ENCODE data around the gene ACSM4.
"Not testable (repeated sequence)": the region's sequence is repeated elsewhere in the genome, so short reads cannot be mapped to it uniquely, and the experiment has no call there.

The ACSM4 gene

DNA sequence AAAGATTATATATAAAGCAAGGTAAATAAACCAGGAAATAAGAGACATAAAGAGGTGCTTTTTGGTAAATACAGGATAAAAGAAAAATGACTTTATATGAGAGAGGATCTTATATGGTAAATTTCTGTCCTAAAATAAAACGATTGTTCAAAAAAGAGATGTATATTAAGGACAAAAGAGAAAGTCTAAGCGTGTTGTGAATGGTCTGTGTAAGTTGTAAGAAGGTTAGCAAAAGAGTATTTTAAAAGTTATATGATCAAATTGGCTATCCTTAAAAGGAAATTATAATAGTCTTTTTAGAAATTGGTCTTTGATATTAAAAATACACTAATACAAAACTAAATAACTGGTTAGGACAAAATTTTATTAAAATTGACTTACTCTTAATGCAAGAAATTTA, 14.1 kb upstream of the ACSM4 start:
- TF ChIP-seq, protein P1, sequence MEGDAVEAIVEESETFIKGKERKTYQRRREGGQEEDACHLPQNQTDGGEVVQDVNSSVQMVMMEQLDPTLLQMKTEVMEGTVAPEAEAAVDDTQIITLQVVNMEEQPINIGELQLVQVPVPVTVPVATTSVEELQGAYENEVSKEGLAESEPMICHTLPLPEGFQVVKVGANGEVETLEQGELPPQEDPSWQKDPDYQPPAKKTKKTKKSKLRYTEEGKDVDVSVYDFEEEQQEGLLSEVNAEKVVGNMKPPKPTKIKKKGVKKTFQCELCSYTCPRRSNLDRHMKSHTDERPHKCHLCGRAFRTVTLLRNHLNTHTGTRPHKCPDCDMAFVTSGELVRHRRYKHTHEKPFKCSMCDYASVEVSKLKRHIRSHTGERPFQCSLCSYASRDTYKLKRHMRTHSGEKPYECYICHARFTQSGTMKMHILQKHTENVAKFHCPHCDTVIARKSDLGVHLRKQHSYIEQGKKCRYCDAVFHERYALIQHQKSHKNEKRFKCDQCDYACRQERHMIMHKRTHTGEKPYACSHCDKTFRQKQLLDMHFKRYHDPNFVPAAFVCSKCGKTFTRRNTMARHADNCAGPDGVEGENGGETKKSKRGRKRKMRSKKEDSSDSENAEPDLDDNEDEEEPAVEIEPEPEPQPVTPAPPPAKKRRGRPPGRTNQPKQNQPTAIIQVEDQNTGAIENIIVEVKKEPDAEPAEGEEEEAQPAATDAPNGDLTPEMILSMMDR (IDR thresholded peaks at IDR 0.05; ENCODE audit: low read depth, low read length) = no peak
- H3K4me3 ChIP-seq (ENCODE audit: low read depth, low read length) = no peak overlapping the region

DNA sequence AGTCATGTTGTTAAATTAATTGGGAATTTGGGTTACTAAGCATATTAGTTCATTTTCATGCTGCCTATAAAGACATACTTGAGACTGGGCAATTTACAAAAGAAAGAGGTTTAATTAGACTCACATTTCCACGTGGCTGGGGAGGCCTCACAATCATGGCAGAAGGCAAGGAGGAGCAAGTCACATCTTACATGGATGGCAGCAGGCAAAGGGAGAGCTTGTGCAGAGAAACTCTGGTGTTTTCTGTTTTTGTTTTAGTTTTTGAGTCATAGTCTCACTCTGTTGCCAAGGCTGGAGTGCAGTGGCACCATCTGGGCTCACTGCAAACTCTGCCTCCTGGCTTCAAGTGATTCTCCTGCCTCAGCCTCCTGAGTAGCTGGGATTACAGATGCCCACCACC, 13.3 kb upstream of the ACSM4 start:
- H3K4me3 ChIP-seq (ENCODE audit: low read depth, low read length) = not testable (repeated sequence)

DNA sequence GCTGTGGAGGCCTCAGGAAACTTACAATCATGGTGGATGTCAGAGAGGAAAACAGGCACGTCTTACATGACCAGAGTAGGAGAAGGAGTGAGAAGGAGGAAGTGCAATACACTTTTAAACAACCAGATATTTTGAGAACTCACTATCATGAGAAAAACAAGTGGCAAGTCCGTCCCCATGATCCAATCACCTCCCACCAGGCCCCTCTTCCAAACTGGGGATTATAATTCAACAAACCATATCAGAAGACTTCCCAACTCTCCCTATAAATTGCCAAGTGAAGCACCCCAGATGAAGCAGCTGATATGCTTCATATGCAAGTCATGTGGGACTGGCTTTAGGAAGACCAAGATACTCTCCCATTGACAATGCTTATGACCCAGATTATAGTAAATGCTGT, 11.6 kb upstream of the ACSM4 start:
- TF ChIP-seq, protein P1 (IDR thresholded peaks at IDR 0.05; ENCODE audit: low read depth, low read length) = no peak
- H3K4me3 ChIP-seq (ENCODE audit: low read depth, low read length) = no peak overlapping the region

DNA sequence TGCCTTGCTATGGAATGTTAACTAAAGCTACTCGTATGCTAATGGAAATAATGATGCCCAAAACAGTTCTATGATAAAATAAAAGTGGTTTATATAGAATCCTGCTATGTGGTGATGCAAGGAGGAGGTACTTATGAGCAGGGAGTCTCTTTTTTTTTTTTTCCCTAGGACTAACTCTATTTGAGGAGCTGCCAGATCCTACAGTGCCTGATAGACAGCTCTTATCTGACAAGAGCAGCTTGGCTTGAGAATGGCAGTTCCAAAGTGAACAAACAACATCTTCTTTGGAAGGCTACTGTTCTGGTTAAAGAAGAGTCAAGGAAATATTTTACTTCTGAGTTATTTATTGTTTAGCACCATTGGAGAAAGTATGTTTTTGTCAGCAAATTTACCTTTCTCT, 10.2 kb upstream of the ACSM4 start:
- TF ChIP-seq, protein P1 (IDR thresholded peaks at IDR 0.05; ENCODE audit: low read depth, low read length) = no peak
- H3K4me3 ChIP-seq (ENCODE audit: low read depth, low read length) = no peak overlapping the region

DNA sequence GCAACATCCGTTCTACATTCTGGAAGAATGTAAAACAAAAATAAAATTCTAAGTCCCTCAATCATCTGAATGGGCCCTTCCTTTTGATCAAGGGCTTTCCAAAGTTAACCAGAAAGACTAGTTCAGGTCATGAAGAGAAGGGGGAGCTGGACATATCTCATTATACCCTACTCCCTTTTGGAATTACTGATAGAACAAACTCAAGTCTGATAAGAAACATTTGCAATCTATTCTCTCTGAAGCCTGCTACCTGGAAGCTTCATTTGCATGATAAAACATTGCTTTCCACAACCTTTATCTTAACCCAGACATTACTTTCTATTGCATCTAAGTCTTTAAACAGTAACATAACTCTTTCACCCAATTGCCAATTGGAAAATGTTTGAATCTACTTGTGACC, 8.3 kb upstream of the ACSM4 start:
- TF ChIP-seq, protein P1 (IDR thresholded peaks at IDR 0.05; ENCODE audit: low read depth, low read length) = no peak
- H3K4me3 ChIP-seq (ENCODE audit: low read depth, low read length) = no peak overlapping the region

DNA sequence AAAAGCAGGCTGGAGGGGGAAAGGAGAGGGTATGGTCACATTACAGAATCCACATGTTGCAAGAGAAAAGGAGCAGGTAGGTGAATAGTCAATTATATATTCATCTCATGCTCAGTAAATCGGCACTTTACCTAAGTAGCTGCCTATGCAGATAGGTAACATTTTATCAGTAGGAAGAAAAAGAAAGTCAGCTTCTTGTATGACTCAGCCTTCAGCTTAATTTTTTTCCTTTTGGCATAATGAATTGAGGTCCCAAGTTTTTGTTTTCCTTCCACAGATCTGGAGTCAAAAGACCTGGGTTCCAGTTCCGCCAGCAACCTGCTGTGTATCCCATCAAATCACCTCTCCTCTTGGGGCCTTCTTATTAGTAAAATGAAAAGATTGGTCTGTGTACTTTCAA, 6.0 kb upstream of the ACSM4 start:
- H3K4me3 ChIP-seq (ENCODE audit: low read depth, low read length) = no peak overlapping the region
- TF ChIP-seq, protein P1 (IDR thresholded peaks at IDR 0.05; ENCODE audit: low read depth, low read length) = no peak

DNA sequence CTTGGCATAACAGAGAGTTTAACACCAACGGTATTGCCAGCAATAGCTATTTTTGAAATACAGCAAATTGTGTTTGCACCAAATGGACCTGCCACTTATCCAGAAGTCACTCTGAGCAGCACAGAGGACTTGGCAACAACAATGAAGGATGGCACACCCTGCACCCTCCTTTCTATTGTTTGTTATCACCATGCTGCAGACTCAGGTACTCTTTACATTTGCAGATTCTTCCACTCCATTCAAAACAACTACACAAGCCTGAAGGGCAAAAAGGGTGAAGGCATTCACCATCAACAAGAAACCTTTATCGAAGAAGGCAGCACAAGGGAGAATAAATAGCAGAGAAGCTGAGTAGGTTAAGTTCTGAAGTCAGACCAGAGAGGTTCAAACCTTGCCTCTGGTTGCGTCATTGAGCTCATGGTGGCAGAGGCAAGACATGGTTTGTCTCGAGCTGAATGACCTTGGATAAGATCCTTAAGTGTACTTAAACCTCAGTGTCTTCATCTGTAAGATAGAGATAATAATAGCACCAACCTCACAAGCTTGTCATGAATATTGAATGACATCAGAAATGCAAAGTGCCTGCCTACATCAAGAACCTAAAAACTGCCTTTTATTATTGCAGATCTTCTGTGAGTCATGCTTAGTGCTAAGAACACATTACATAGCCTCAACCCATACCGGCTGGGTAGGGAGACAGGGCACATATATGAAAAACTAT, 1.4 kb upstream of the ACSM4 start:
- H3K4me3 ChIP-seq (ENCODE audit: low read depth, low read length) = no peak overlapping the region
- TF ChIP-seq, protein P1 (IDR thresholded peaks at IDR 0.05; ENCODE audit: low read depth, low read length) = no peak

DNA sequence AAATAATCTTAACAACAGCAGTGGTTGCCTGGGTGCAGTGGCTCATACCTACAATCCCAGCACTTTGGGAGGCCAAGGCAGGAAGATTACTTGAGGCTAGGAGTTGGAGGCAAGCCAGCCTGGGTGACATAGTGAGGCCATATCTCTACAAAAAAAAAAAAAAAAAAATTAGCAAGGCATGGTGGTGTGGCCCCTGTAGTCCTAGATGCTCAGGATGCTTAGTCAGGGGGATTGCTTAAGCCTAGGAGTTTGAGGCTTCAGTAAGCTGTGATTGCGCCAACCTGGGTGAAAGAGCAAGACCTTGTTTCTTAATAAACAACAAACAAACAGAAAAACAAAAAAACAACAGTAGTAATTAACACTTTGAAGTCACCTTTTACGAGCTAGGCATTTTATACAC, 642 bp upstream of the ACSM4 start:
- H3K4me3 ChIP-seq (ENCODE audit: low read depth, low read length) = no peak overlapping the region
- TF ChIP-seq, protein P1 (IDR thresholded peaks at IDR 0.05; ENCODE audit: low read depth, low read length) = no peak
